HG03135 (cell line): ENCODE data around the gene OR2B3.
"Not testable (repeated sequence)": the region's sequence is repeated elsewhere in the genome, so short reads cannot be mapped to it uniquely, and the experiment has no call there.

Experiments used
- ATAC-seq: cut with Tn5 transposase; IDR thresholded peaks from one replicate; pipeline ENCODE4 v1.9.1; 2021; ENCODE audit warnings: mild to moderate bottlenecking, moderate library complexity; ENCODE audit not compliant: unreplicated experiment

Gene OR2B3, protein sequence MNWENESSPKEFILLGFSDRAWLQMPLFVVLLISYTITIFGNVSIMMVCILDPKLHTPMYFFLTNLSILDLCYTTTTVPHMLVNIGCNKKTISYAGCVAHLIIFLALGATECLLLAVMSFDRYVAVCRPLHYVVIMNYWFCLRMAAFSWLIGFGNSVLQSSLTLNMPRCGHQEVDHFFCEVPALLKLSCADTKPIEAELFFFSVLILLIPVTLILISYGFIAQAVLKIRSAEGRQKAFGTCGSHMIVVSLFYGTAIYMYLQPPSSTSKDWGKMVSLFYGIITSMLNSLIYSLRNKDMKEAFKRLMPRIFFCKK

DNA sequence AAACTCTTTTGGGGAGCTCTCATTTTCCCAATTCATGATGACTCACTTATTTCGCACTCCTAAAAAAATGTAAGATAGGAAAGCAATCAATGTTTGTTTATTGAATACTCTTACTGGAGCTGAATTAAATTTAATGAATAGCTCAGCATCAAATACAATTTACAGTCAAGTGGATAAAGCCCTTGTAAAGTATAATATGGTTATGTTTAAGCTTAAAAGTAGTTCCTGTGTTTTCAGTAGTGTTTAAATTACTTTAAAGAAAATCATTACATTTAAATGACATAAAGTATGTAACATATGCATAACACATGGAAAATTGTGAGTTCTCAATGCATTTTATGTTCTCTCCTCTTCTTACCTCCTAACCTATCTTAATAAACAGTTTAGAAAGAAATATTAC, at the start of gene OR2B3:
TSS of gene OR2B3 (minus strand) at position 101 of the 400 bp plus-strand sequence. CDS start at position 36, 65 bp downstream.
- ATAC-seq = no peak

DNA sequence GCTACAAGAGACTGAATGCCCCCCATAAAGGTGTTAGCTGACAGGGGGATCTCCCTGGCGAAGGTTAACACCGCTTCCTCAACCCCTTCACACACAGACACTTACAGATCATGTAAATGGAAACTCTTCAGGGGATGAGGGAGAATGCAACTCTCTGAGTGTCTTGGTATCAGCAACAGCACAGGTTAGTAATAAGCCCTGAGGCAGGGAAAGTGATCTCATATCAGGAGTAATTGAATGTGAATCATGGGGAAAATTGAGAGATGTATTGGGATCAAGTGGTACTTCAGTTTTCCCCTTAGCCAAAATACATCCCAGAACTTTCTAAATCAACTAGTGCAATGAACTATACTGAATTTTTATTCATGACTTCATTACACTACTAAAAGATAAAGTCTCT, 44.6 kb upstream of the OR2B3 start:
- ATAC-seq = no peak

DNA sequence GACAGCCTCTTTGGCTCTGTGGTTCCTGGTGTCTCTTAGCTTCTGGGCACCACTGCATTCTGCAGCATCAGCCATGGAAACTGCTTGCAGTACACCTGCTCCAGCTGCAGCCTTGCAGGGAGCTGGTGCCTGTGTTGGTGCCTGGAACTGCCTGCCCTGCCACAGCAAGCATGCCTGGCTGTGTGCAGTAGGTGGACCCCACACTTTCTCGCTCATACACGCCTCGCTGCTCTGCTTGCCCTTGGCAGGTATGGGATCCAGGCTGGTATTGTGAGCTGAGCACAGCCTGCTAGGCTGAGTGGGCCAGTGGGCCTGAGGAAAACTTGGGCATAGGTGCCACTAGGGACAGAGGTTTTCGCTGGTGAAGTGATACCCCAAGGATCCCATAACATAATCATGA, 43.5 kb upstream of the OR2B3 start:
- no peak for ATAC-seq

DNA sequence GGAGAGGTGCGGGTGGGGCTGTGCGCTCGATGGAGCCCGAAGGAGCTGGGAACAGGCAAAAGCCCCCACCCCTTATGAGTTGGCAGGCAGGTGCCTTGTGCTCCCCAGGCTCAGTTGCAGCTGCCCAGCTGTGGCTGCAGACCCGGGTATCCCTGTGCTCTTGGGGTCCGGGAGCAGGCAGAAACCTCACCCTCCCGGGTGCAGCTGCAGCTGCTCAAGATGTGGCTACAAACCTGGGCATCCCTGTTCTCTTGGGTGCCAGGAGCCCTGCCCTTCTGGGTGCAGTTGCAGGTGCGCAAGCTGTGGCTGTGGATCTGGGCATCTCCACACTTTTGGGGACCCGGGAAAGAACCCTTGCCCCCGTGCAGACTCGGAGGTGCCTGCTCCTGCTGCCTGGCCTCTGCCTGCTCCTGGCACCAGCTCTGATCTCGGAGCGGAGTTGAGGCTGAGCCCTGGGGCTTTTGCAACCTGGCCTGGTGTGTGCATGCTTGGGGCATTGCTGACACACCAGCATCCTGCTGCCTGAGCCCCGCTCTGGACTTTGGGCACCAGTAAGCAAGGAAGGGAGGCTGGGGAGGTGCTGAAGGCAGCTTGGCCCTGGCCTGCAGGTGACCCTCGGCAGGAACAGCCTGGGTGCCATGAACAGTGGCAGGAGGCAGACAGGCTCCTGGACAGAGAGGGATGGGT, 42.4 kb upstream of the OR2B3 start:
- no peak for ATAC-seq

DNA sequence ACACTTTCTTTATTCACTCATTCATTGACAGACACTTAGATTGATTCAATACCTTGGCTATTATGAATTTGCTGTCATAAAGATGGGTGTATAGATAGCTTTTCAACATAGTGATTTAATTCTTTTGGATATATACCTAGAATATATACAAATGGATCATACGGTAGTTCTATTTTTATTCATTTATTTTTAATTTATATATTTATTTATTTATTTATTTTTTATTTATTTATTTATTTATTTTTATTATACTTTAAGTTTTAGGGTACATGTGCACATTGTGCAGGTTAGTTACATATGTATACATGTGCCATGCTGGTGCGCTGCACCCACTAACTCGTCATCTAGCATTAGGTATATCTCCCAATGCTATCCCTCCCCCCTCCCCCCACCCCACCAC, 27.9 kb upstream of the OR2B3 start:
- ATAC-seq = not testable (repeated sequence)

DNA sequence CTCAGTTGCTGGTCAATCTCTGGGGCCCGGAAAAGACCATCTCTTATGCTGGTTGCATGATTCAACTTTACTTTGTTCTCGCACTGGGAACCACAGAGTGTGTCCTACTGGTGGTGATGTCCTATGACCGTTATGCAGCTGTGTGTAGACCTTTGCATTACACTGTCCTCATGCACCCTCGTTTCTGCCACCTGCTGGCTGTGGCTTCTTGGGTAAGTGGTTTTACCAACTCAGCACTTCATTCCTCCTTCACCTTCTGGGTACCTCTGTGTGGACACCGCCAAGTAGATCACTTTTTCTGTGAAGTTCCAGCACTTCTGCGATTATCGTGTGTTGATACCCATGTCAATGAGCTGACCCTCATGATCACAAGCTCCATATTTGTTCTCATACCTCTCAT, 25.0 kb upstream of the OR2B3 start:
- no peak for ATAC-seq

DNA sequence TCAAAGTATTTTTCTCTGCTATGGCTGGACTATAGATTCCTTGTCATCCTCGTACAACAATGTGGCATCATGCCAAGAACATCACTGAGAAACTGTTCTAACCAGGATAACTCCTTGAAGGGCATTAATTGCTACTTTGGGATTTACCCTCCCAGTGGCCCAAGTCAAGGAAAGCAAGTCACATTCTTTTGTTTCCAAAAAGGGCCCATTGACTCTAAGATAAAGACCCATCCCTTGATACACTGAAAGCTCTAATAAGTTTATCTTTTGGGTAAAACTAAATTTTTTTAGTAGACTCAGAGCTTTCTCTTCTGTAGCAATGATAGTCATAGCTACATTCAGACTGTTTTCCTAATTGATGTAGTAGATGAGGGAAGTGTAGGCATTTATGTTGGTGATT, 20.6 kb upstream of the OR2B3 start, which contains the start of gene OR2J3:
TSS of gene OR2J3 (plus strand) at position 301 of the 400 bp plus-strand sequence. CDS start 3,833 bp downstream, outside the sequence.
- ATAC-seq = no peak

DNA sequence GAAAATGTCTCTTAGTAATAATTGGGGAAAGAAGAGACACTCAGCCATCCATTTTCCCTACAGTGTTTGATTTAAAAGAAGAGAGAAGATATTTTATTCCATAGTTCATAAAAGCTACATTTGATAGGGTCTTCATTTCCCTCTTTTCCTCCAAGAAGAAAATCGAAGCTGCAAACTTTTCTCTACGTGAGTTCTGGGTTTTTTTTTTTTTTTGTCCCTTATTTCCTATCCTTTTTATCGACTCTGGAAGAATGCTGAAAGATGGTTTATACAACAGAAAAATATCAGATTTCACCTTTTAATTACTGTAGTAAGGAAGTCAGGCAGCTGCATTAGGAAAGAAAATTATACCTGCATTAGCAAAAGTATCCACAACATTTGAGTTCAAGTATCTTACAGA, 12.1 kb upstream of the OR2B3 start, which contains the start of gene OR2J1:
TSS of gene OR2J1 (plus strand) at position 301 of the 400 bp plus-strand sequence. CDS start 1,453 bp downstream, outside the sequence.
- no peak for ATAC-seq

DNA sequence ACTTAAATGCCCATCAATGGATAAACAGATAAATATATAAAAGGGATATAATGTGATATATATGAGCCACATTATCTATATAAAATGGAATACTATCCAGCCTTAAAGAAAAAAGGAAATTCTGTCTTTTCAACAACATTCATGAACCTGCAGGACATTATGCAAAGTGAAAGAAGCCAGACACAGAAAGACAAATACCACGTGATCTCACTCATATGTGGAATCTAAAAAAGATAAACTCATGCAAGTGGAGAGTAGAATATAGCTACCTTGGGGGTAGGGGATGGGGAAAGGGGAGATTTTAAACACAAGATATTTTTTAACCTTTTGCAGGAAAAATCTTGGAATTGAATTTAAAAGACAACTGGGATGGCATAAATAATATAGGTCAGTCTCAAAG, 10.7 kb upstream of the OR2B3 start:
- no peak for ATAC-seq

DNA sequence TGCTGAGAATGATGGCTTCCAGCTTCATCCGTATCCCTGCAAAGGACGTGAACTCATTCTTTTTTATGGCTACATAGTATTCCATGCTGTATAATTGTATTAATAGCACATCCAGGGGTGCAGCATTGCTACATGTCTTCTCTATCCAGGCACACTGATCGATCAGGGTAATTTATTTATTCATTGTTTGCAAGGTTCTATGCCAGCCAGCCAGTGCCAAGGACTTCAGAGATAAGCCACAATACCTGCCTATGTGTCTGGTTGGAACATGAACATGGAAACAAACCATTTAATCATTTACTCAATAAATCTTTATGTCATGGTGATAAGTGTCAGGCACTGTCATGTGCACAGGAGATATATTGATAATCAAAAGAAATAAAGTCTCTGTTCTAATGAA, 5.8 kb upstream of the OR2B3 start:
- no peak for ATAC-seq

DNA sequence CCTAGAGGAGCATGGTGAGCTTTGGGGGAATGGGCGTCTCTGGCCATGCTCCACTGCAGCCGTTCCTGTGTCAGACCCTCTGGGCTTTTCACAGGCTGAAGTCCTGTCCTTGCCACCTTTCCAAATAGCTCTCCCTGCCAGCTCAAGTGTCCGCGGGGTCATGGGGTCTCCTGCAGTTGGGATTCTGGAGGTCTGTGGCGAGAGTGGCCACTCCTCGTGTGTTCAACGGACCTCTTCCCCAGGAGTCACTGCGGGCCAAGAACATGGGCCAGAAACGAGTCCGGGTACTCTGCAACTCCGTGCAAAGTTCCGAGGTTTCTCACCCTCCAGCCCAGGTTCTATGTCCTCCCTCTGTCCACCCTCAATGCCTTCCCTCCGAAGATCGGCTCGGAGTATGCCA, 4.7 kb downstream of the OR2B3 start:
- no peak for ATAC-seq

DNA sequence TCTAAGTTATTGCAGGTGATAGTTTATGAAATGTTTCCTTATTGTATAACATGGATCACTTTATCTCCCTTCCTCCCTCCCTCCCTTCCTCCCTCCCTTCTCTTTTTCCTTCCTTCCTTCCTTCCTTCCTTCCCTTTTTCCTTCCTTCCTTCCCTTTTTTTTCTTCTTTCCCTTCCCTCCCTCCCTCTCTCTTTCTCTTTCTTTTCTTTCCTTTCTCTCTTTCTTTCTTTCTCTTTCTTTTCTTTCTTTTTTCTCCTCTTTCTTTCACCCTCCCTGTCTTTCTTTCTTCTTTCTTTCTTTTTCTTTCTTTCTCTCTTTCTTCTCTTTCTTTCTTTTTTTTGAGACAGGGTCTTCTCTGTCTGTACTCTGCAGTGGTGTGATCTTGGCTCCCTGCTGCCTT, 5.8 kb downstream of the OR2B3 start:
- no peak for ATAC-seq

DNA sequence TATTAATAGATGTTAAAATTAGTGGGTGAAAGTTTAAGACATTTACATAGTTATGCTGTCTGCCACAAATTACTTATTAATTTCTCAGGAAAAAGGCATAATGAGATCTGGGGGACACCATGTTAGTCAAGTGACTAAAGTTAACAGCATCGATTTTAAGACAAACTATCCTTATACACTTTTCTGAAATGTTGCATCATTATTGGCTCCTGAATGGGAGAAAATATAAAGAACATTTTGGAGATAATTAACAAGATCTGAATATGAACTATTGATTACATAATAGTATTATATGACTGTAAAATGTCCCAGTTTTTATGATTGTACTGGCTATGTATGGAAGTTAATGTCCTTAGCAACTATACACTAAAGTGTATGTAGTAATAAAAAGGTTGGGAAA, 7.9 kb downstream of the OR2B3 start:
- no peak for ATAC-seq

DNA sequence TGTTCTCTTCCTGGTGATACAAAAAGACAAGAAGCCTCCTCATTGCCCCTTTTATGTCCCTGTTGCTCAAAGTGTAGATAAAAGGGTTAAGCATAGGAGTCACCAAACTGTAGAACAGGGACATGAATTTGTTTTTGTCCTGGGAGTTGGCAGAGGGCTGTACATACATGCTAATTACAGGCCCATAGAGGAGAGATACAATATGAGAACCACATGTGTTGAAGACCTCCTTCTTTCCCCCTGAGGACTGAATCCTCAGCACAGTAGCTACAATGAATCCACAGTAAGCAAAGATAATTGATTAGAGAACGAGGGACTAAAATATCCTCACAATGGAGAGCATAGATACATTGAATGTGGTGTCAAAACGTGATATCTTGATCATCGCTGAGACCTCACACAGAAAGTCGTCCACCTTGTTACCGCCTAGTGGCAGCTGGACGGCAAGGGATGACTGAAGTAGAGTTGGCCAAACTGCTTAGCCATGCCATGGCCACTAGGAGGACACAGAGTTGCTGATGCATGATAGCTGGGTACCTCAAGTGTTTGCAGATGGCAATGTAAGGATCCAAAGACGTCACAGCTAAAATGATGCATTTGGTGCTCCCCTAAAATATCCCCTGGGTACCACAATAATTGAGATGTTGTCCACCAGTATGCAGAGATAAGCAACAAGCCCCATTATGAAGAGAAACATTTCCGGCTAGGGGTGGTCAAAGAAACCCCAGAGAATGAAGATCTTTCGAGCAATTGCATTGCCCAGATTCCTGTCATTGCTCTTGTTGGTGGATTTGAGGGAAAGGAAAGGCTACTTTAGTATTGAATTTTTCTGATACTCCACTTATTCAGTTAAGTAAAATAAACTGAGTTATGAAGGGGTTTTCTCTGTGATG, 15.0 kb downstream of the OR2B3 start:
- ATAC-seq = no peak

DNA sequence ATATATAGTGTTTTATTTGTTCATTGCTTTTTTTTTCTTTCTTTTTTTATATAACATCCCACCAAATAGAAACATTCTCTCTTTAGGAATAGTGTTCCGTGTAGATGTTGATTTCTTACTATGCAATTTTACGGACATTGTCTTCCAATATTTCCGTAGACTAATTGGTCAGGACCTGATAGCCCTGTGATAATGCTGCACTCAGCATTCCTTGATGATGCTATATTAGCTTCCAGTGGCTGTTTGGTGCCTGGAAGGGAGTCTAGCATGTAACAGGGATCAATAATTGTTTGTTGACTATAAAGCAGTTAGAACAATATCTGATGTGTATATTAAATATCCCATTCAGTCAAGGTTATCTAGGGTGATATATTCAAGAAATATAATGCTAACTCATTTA, 35.4 kb downstream of the OR2B3 start:
- no peak for ATAC-seq

DNA sequence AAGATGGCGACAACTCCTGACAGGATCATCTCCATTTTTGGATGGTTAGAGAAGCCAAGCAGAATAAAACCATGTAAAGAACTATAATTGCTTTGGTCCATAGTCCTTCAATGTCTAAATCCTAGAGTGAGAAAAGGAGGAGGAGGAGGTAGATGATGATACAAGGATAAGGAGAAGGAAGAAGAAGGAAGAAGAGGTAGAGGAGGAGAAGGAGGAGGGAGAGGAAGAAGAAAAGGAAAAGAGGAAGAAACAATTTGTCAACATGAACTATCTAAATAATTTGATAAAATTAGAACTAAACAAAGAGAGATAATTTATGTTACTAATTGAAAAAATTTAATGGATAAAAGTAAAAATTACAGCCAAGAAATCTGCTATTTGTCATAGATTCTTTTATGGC, 42.0 kb downstream of the OR2B3 start, which contains the start of gene OR2W1:
TSS of gene OR2W1 (minus strand) at position 101 of the 400 bp plus-strand sequence. CDS start at position 101, 0 bp downstream.
- no peak for ATAC-seq
